EL (cell line): ENCODE data around the gene PRKAG1.

ENCODE experiments used
- DNase-seq: peaks from one replicate; pipeline ENCODE4 v3.0.0-alpha.2; 2016

Gene PRKAG1

GRCh38 chr12:48980389-48980952 lies 38.1 kb downstream of the PRKAG1 start:
- DNase-seq = no peak

- DNase-seq = no peak
Observed at GRCh38 chr12:48979602-48980388, 38.8 kb downstream of the PRKAG1 start.

GRCh38 chr12:48978741-48979601 lies 39.6 kb downstream of the PRKAG1 start:
- DNase-seq = no peak

- no peak for DNase-seq
Observed at GRCh38 chr12:48978291-48978740, 40.3 kb downstream of the PRKAG1 start, which contains the start of gene WNT1. TSS of gene WNT1 (plus strand) at chr12:48978322. CDS start at chr12:48978651, 329 bp downstream.

GRCh38 chr12:48977290-48978281 lies 41.0 kb downstream of the PRKAG1 start:
- peak; percentile 80 for DNase-seq

GRCh38 chr12:48973941-48974673 lies 44.5 kb downstream of the PRKAG1 start:
- peak; percentile 47 for DNase-seq

GRCh38 chr12:48973531-48973930 lies 45.0 kb downstream of the PRKAG1 start:
- peak; percentile 48 for DNase-seq

GRCh38 chr12:48972952-48973483 lies 45.6 kb downstream of the PRKAG1 start:
- DNase-seq = no peak

- DNase-seq = peak; percentile 85
Observed at GRCh38 chr12:48972213-48972951, 46.2 kb downstream of the PRKAG1 start.

- no peak for DNase-seq
Observed at GRCh38 chr12:48970702-48971334, 47.8 kb downstream of the PRKAG1 start.

- DNase-seq = no peak
Observed at GRCh38 chr12:48969833-48970701, 48.5 kb downstream of the PRKAG1 start.

GRCh38 chr12:48969160-48969771 lies 49.3 kb downstream of the PRKAG1 start:
- DNase-seq = no peak

- no peak for DNase-seq
Observed at GRCh38 chr12:48968467-48968866, 50.1 kb downstream of the PRKAG1 start.

GRCh38 chr12:48967991-48968390 lies 50.6 kb downstream of the PRKAG1 start:
- no peak for DNase-seq

GRCh38 chr12:48966177-48966895 lies 52.2 kb downstream of the PRKAG1 start:
- DNase-seq = no peak

GRCh38 chr12:48965298-48965838 lies 53.2 kb downstream of the PRKAG1 start:
- DNase-seq = peak; percentile 56

GRCh38 chr12:48961801-48962200 lies 56.8 kb downstream of the PRKAG1 start:
- no peak for DNase-seq
